Measurements from ENCODE around the gene CXCR1. TPM values are rescaled to one million over a fixed set of nuclear protein-coding genes. Genes with fewer than 3 reads are reported as not detected.

Gene CXCR1
- total RNA-seq, 1 donor from 2014 or later: not detected

DNA sequence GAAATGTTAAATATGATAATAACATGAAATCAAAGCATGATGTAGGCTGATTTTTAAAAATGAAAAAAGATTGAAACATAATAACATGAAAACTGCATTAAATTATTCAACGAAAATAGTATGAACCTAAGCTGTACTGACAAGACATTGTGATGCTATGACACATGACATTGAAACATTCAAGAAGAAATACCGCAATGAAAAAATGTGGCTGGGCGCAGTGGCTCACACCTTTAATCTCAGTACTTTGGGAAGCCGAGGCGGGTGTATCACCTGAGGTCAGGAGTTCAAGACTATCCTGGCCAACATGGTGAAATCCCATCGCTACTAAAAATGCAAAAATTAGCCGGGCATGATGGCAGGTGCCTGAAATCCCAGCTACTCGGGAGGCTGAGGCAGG, 14.6 kb downstream of the CXCR1 start:
- intact Hi-C loops (cut with micrococcal nuclease): no loop called here
- Mint-ChIP-seq H3K27me3 (peaks cover 8% of the 10 kb centered on the region), H3K27ac (no peak overlapping the region), H3K9me3 (no peaks in the 10 kb centered on the region), H3K4me3 (no peak overlapping the region), H3K4me1 (peaks cover 14% of the 10 kb centered on the region), H3K36me3 (ENCODE audit: low read depth) (no peaks in the 10 kb centered on the region)
- POLR2A ChIA-PET: no interaction called here
- CTCF ChIA-PET: no interaction called here
- no peak for DNase-seq
- no peak for ATAC-seq (ENCODE audit: low read depth)
- TF ChIP-seq, protein P1, sequence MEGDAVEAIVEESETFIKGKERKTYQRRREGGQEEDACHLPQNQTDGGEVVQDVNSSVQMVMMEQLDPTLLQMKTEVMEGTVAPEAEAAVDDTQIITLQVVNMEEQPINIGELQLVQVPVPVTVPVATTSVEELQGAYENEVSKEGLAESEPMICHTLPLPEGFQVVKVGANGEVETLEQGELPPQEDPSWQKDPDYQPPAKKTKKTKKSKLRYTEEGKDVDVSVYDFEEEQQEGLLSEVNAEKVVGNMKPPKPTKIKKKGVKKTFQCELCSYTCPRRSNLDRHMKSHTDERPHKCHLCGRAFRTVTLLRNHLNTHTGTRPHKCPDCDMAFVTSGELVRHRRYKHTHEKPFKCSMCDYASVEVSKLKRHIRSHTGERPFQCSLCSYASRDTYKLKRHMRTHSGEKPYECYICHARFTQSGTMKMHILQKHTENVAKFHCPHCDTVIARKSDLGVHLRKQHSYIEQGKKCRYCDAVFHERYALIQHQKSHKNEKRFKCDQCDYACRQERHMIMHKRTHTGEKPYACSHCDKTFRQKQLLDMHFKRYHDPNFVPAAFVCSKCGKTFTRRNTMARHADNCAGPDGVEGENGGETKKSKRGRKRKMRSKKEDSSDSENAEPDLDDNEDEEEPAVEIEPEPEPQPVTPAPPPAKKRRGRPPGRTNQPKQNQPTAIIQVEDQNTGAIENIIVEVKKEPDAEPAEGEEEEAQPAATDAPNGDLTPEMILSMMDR (IDR thresholded peaks at IDR 0.05): no peak

DNA sequence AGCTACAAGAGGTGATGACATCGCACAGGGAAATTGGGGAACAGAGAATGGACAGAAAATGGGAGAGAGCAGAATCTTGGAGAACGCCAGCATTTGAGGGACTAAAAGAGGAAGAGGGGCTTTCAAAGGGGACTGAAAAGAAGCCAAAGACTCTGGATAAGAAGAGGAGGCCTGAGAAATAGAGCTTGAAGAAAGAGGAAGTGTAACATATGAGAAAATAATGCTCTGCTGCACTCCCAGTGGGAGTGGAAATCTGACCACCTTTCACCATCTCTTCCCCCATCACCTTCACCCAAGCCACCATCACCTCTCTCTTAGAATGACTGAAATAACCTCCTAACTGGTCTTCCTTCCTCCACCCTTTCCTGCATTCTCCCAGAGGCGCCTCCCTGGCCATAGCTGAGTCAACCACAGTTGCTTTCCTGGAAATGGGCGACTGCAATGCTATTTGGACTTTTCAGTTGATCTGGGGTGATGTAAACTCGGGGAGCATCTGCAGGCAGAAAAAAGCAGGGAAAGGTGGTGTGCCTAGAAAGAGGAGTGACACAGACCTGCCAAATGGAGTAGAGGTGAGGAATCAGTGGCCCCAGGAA, 16.8 kb downstream of the CXCR1 start:
- TF ChIP-seq, protein P1 (IDR thresholded peaks at IDR 0.05): no peak
- peak; percentile 47 for ATAC-seq (ENCODE audit: low read depth)
- ChIA-PET POLR2A (interaction anchor here (0.6 kb wide), 1 partner anchor 125 kb away, joined by 5 read pairs; no protein-coding TSS in a partner anchor), CTCF (interaction anchor here (0.5 to 1.2 kb wide), 3 partner anchors 17 to 107 kb away, joined by 3 read pairs; partner anchors contain the start of gene CXCR1)
- Mint-ChIP-seq H3K27ac (no peak overlapping the region), H3K4me1 (peaks cover 14% of the 10 kb centered on the region), H3K36me3 (ENCODE audit: low read depth) (no peaks in the 10 kb centered on the region), H3K9me3 (no peaks in the 10 kb centered on the region), H3K27me3 (peaks cover 8% of the 10 kb centered on the region), H3K4me3 (no peak overlapping the region)
- intact Hi-C loops (cut with micrococcal nuclease): no loop called here
- no peak for DNase-seq

DNA sequence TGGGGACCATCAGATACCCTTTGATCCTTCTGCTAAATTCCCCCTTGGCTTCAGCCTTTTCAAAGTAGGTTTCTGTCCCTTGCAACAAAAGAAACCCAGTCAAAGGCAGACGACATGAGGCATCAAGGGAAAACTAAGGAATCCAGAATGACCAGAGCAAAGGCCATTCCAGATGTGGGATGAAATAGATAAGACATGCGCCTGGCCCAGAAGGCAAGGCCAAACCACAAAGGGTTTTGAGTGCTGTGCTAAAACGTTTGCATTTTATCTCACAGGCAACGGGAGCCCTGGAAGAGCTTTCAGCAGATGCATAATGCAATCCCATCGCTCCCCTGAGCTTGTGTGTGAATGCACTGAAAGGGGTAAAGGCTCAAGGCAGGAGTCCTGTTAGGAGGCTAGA, 17.7 kb downstream of the CXCR1 start:
- Mint-ChIP-seq H3K4me1 (peaks cover 14% of the 10 kb centered on the region), H3K4me3 (no peak overlapping the region), H3K36me3 (ENCODE audit: low read depth) (no peaks in the 10 kb centered on the region), H3K9me3 (no peaks in the 10 kb centered on the region), H3K27me3 (peaks cover 7% of the 10 kb centered on the region), H3K27ac (no peak overlapping the region)
- intact Hi-C loops (cut with micrococcal nuclease): no loop called here
- DNase-seq (no peak), ATAC-seq (ENCODE audit: low read depth) (no peak)
- ChIA-PET POLR2A (interaction anchor here (0.6 kb wide), 1 partner anchor 124 kb away, joined by 5 read pairs; no protein-coding TSS in a partner anchor), CTCF (interaction anchor here (1.1 to 1.2 kb wide), 2 partner anchors 18 to 108 kb away, joined by 3 read pairs; partner anchors contain the start of gene CXCR1)
- TF ChIP-seq, protein P1 (IDR thresholded peaks at IDR 0.05): no peak

DNA sequence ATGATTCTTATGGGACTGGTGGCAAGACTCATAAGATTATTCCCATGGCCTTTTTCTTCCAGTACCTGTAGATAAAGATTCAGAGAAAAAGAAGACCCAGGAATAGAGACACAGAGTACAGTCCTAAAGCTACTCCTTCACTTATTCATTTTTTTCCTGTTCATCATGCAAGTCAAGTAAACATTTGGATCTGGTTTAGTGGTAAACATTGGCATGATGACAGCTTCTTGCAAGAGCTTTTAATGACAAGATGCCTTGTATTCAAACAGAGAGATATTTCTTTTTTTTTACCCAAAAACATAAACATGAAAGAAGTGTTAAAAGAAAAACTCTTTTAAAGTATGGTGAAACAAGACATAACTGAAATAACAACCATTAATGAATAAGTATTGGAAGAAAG, 20.7 kb downstream of the CXCR1 start:
- DNase-seq: no peak
- Mint-ChIP-seq H3K27me3 (peaks cover 15% of the 10 kb centered on the region), H3K9me3 (no peaks in the 10 kb centered on the region), H3K27ac (no peak overlapping the region), H3K4me3 (no peak overlapping the region), H3K4me1 (peaks cover 14% of the 10 kb centered on the region), H3K36me3 (ENCODE audit: low read depth) (no peaks in the 10 kb centered on the region)
- ChIA-PET POLR2A (no interaction called here), CTCF (no interaction called here)
- TF ChIP-seq, protein P1 (IDR thresholded peaks at IDR 0.05): no peak
- ATAC-seq (ENCODE audit: low read depth): no peak
- intact Hi-C loops (cut with micrococcal nuclease): no loop called here

DNA sequence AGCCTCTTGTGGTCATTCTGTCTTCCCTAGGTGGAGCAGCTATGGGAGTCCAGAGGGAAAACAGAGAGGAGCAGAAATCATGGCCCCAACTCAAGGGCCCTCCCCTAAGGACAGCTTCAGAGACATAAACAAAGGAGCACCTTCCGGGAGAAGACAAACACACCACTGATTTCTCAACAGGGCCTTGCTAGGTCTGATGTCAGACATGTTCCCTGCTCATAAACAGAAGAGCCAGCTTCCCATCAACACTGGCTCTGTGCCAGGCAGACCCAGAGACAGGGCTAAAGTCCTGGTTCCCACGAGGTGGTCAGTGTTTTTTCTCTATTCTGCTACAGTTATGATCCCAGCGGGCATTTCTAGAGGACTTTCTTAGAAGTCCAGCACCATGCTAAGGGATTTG, 21.6 kb downstream of the CXCR1 start:
- no peaks in the 10 kb centered on the region for H3K9me3 Mint-ChIP-seq
- H3K36me3 Mint-ChIP-seq (ENCODE audit: low read depth): no peaks in the 10 kb centered on the region
- intact Hi-C loops (cut with micrococcal nuclease): no loop called here
- CTCF ChIA-PET: no interaction called here
- no peak overlapping the region for H3K4me3 Mint-ChIP-seq
- H3K4me1 Mint-ChIP-seq: peaks cover 11% of the 10 kb centered on the region
- TF ChIP-seq, protein P1 (IDR thresholded peaks at IDR 0.05): no peak
- H3K27ac Mint-ChIP-seq: no peak overlapping the region
- H3K27me3 Mint-ChIP-seq: peaks cover 18% of the 10 kb centered on the region
- DNase-seq: no peak
- POLR2A ChIA-PET: no interaction called here
- no peak for ATAC-seq (ENCODE audit: low read depth)
